SJSA1 (cell line): Measurements from ENCODE around the gene SRR. TPM values are rescaled to one million over a fixed set of nuclear protein-coding genes. Genes with fewer than 3 reads are reported as not detected.
A peak's percentile ranks its signal among the peaks of the same experiment; 100 is the strongest.
"Not testable (repeated sequence)": the region's sequence is repeated elsewhere in the genome, so short reads cannot be mapped to it uniquely, and the experiment has no call there.

ENCODE experiments used
- DNase-seq, 2 experiments: peaks; one replicate each; pipeline ENCODE4 v3.0.0-alpha.2; 2015 to 2020; ENCODE audit warnings: low spot score in 2 of 2, low read depth in 1 of 2
- H3K27ac ChIP-seq: fragments of 250-450 bp; sonication (Bioruptor Pico); 2 replicates; pipeline ENCODE4 v1.5.1; 2020; ENCODE audit warnings: mild to moderate bottlenecking, moderate library complexity
- H3K27me3 ChIP-seq: fragments of 250-450 bp; sonication (Bioruptor Pico); replicated peaks from 2 replicates; pipeline ENCODE4 v1.5.1; 2020; ENCODE audit warnings: mild to moderate bottlenecking, moderate library complexity
- H3K36me3 ChIP-seq: fragments of 250-450 bp; sonication (Bioruptor Pico); 2 replicates; pipeline ENCODE4 v1.5.1; 2020; ENCODE audit warnings: mild to moderate bottlenecking
- H3K4me1 ChIP-seq: fragments of 250-450 bp; sonication (Bioruptor Pico); replicated peaks from 2 replicates; pipeline ENCODE4 v1.6.1; 2021; ENCODE audit warnings: mild to moderate bottlenecking
- H3K4me3 ChIP-seq: fragments of 250-450 bp; sonication (Bioruptor Pico); 2 replicates; pipeline ENCODE4 v1.5.1; 2020; ENCODE audit warnings: mild to moderate bottlenecking
- H3K9me3 ChIP-seq: fragments of 250-450 bp; sonication (Bioruptor Pico); replicated peaks from 2 replicates; pipeline ENCODE4 v1.5.1; 2020; ENCODE audit warnings: mild to moderate bottlenecking
- total RNA-seq: library from RNA; depleted of rRNA; stranded (reverse); fragments of >200 nt; shearing (Covaris generic); gene quantifications from 2 replicates; pipeline ENCODE4 v1.2.3, GENCODE V29; 2014; rRNA removed

The SRR gene, protein sequence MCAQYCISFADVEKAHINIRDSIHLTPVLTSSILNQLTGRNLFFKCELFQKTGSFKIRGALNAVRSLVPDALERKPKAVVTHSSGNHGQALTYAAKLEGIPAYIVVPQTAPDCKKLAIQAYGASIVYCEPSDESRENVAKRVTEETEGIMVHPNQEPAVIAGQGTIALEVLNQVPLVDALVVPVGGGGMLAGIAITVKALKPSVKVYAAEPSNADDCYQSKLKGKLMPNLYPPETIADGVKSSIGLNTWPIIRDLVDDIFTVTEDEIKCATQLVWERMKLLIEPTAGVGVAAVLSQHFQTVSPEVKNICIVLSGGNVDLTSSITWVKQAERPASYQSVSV
- 8.9 and 32.3 TPM in 2 replicates for total RNA-seq

GRCh38 chr17:2303204-2304188 lies at the start of gene SRR, which contains the start of gene SMG6:
TSS of gene SRR (plus strand) at chr17:2303950. CDS start at chr17:2315561, 11,611 bp downstream.
TSS of gene SMG6 (minus strand) at chr17:2303785. CDS start at chr17:2303720, 65 bp downstream.
- H3K9me3 ChIP-seq, result no peaks in the 10 kb centered on the region
- H3K27ac ChIP-seq, result peak within 1 kb of the TSS; percentile 51
- peaks cover 6% of the 10 kb centered on the region for H3K4me1 ChIP-seq
- H3K27me3 ChIP-seq, result no peaks in the 10 kb centered on the region
- H3K36me3 ChIP-seq, result peaks cover 26% of the 10 kb centered on the region
- peak within 1 kb of the TSS; percentile 82 for H3K4me3 ChIP-seq
- DNase-seq, result peak; percentile 90 to 91

DNA sequence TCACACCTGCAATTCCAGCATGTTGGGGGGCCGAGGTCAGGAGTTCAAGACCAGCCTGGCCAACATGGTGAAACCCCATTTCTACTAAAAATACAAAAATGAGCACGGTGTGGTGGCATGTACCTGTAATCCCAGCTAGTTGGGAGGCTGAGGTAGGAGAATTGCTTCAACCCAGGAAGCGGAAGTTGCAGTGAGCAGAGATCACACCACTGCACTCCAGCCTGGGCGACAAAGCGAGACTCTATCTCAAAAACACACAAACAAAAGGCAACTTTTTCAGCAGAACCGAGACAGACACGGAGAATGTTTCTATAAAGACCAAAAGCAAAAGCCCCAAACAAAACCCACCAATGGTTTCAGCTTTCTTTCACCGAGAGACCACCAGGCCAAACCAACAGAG lies 44.9 kb upstream of the SRR start:
- DNase-seq, H3K27ac ChIP-seq, H3K9me3 ChIP-seq, H3K4me3 ChIP-seq, H3K27me3 ChIP-seq: not testable (repeated sequence)
- H3K36me3 ChIP-seq, result peaks cover 21% of the 10 kb centered on the region
- peaks cover 11% of the 10 kb centered on the region for H3K4me1 ChIP-seq

GRCh38 chr17:2259769-2260536 lies 43.8 kb upstream of the SRR start:
- DNase-seq, result no peak
- Histone ChIP-seq H3K27me3 (no peaks in the 10 kb centered on the region), H3K9me3 (no peaks in the 10 kb centered on the region), H3K4me1 (peaks cover 15% of the 10 kb centered on the region), H3K27ac (no peak overlapping the region), H3K4me3 (no peak overlapping the region), H3K36me3 (peaks cover 24% of the 10 kb centered on the region)

DNA sequence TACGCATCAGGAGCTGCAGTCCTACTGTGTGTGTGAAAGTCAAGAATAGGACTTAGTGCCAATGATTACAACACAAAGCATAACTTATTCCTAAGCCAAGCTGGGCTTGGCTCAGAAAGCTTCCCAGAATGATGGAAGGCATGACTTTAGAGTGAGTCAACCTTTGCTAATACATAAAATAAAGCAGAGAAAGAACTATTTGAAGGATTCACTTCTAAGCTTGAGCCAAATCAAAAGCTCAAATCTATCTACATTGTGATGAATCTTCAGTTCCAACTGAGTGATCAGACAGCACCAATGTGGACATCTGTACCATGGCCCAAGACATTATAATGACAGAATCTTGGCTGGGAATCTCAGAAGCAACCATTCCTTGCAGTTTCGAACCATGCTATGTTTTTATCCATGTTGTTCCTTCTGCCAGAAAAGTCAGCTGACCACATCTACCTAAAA lies 41.6 kb upstream of the SRR start:
- Histone ChIP-seq H3K9me3 (no peaks in the 10 kb centered on the region), H3K4me3 (no peak overlapping the region), H3K27me3 (no peaks in the 10 kb centered on the region), H3K27ac (no peak overlapping the region), H3K4me1 (peaks cover 15% of the 10 kb centered on the region), H3K36me3 (peaks cover 24% of the 10 kb centered on the region)
- no peak for DNase-seq

DNA sequence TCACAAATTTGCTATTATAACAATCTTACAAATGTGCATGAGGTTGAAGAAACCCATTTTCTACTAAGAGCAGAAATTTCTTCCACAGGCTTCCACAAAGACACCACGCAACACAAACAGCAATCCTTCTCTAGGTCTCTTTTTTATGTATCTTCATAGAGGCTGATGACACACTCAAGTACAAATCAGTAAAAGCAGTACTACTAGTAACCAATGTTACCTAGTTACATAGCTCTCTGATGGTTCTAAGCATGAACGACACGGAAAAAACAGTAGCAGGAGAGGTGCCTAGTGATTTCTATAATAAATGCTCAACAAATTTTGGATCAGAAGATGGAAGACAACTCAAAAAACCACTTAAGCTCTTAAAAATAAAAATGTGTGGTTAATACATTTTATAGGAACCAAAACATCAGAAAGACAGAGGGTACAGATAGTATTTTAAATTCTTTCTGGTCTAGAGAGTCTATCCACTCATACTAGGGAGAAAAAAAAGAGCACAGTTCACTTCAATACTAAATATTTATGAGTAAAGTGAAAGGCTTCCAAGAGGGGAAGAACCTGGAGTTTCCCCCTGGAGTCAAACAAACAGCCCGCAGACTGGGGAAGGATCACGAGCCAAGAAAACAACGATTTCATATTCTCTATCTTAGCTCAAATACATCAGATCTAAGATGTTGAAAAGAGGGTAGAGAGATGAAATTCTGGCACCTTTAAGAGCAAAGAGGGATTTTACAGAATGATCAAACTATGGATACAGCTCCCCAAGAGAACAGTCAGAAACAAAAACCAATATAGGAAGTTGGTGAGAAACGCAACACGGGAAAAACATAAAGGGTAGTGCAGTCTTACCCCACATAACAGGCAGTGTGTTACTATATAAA lies 40.3 kb upstream of the SRR start:
- no peak for DNase-seq
- Histone ChIP-seq H3K27me3 (no peaks in the 10 kb centered on the region), H3K4me1 (peaks cover 15% of the 10 kb centered on the region), H3K36me3 (peaks cover 24% of the 10 kb centered on the region), H3K9me3 (no peaks in the 10 kb centered on the region), H3K27ac (no peak overlapping the region), H3K4me3 (no peak overlapping the region)

GRCh38 chr17:2264067-2264860 lies 39.5 kb upstream of the SRR start:
- Histone ChIP-seq H3K27ac (no peak overlapping the region), H3K4me3 (no peak overlapping the region), H3K9me3 (no peaks in the 10 kb centered on the region), H3K36me3 (peaks cover 24% of the 10 kb centered on the region), H3K4me1 (peaks cover 15% of the 10 kb centered on the region), H3K27me3 (no peaks in the 10 kb centered on the region)
- no peak for DNase-seq

DNA sequence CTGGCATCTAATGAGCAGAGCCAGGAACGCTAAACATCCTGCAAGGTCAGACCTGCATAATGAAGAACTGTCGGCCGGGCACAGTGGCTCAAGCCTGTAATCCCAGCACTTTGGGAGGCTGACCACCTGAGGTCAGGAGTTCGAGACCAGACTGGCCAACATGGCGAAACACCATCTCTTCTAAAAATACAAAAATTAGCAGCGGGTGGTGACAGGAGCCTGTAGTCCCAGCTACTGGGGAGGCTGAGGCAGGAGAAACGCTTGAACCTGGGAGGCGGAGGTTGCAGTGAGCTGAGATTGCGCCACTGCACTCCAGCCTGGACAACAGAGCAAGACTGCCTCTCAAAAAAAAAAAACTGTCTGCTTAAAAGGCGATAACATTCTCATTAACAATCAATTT lies 38.6 kb upstream of the SRR start:
- not testable (repeated sequence) for H3K27ac ChIP-seq, H3K4me3 ChIP-seq, H3K9me3 ChIP-seq

DNA sequence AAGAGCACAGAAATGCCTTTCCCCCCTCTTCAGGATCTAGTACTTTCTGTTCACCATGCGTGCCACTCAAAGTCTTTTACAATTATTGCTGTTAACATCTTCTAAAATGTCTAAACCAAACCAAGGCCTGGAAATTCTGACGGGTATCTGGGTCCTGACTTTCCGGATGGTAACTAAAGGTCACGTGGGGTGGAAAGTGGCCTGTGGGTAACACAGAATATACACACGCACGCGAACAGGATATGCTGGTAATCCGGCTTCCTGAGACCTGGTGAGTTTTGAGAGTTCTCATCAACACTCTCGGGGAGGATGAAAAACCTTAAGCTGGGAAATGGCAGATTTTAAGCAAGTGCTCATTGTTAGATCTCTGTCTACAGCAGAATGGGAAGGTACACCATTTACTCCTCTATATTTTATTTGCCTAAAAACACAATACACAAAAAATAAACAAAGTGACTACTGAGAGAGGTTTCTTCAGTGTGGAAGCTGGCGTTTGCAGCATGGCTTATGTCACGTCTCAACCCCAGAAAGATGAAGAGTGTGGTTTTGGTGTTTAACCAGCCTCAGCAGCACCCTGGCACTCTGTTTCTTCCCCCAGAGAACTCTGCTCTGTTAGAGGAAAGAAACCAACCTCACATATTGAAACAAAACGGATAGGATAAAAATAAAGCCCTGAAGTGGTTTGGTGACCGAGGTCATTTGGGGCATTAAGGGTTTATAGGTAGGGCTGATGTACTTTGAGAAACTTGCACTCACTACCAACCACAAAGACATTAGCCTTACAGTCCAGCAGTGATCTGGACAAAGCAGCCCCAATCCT lies 37.5 kb upstream of the SRR start:
- Histone ChIP-seq H3K27ac (no peak overlapping the region), H3K4me3 (no peak overlapping the region), H3K36me3 (peaks cover 22% of the 10 kb centered on the region), H3K27me3 (no peaks in the 10 kb centered on the region), H3K4me1 (peaks cover 15% of the 10 kb centered on the region), H3K9me3 (no peaks in the 10 kb centered on the region)
- DNase-seq, result no peak

More for the DNA sequence above, 38.6 kb upstream of the SRR start:
- Histone ChIP-seq H3K4me1 (peaks cover 15% of the 10 kb centered on the region), H3K36me3 (peaks cover 24% of the 10 kb centered on the region)
- not testable (repeated sequence) for H3K27me3 ChIP-seq, DNase-seq

DNA sequence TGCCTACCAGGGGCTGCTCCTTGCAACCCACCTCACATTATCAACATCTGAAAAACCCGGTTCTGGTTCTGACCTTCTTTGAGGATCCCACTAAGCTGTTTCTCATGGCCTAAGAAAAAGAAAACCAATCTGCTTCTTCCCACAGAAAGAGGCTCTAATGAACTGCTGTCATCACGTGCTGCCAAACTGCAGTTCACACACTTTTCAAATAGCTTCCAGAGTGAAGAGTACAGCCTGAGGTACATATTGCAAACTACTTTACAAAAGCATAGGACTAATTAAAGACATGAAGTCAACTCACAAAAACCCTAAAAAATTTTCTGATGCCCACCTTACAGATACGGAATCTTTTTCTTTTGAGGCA lies 36.9 kb upstream of the SRR start:
- DNase-seq, result no peak
- Histone ChIP-seq H3K27ac (no peak overlapping the region), H3K4me3 (no peak overlapping the region), H3K9me3 (no peaks in the 10 kb centered on the region), H3K36me3 (peaks cover 17% of the 10 kb centered on the region), H3K27me3 (no peaks in the 10 kb centered on the region), H3K4me1 (peaks cover 14% of the 10 kb centered on the region)

DNA sequence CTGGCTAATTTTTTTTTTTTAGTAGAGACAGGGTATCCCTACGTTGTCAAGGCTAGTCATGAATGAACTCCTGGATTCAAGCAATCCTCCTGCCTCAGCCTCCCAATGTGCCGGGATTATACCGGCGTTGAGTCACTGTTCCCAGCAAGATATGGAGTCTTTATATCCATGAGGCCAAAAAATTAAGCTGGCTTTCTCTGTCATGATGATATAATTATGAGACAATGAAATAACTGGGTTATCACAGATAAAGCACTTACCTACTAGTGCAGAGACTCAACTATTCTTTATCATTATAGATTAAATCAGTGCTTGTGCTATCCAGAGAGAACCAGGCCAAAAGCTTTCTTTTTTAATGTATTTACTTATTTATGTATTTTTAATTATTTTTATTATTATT lies 36.4 kb upstream of the SRR start:
- Histone ChIP-seq H3K4me3 (no peak overlapping the region), H3K9me3 (no peaks in the 10 kb centered on the region), H3K27ac (no peak overlapping the region), H3K4me1 (peaks cover 9% of the 10 kb centered on the region), H3K27me3 (no peaks in the 10 kb centered on the region), H3K36me3 (peaks cover 17% of the 10 kb centered on the region)
- DNase-seq, result no peak

- DNase-seq, result no peak
- Histone ChIP-seq H3K27ac (no peak overlapping the region), H3K4me3 (no peak overlapping the region), H3K36me3 (peaks cover 15% of the 10 kb centered on the region), H3K27me3 (no peaks in the 10 kb centered on the region), H3K4me1 (no peaks in the 10 kb centered on the region), H3K9me3 (no peaks in the 10 kb centered on the region)
Measured at GRCh38 chr17:2271985-2272702, 31.6 kb upstream of the SRR start.
